Right lobe of liver (tissue), 6 donors: ENCODE results near the gene UBE3C. TPM values are rescaled to one million over a fixed set of nuclear protein-coding genes. Genes with fewer than 3 reads are reported as not detected.

Experiments
- ATAC-seq, 4 donors: fragments of 200-7000 bp; cut with Tn5 transposase; one replicate each; pipeline ENCODE4 v1.9.1; 2020; ENCODE audit warnings: mild to moderate bottlenecking in 4 of 4, moderate library complexity in 4 of 4
- DNase-seq, 3 donors: peaks; one replicate each; pipeline ENCODE4 v3.0.0-alpha.2; 2020
- H3K27ac ChIP-seq, 3 donors: fragments of 200-600 bp; one replicate each; pipeline ENCODE4 v1.8.0; 2022
- H3K27me3 ChIP-seq, 2 donors: fragments of 200-600 bp; one replicate each; pipeline ENCODE4 v1.8.0; 2022
- H3K36me3 ChIP-seq, 4 donors: fragments of 200-600 bp; sonication (generic) in 1 of 4; one replicate each; pipeline versions ENCODE4 v1.5.1 to v1.8.0; 2017 to 2022; ENCODE audit warnings: control low read depth in 1 of 4
- H3K4me1 ChIP-seq, 4 donors: fragments of 200-600 bp; sonication (generic) in 1 of 4; one replicate each; pipeline versions ENCODE4 v1.5.1 to v1.8.0; 2017 to 2022; ENCODE audit warnings: control low read depth in 1 of 4
- H3K4me3 ChIP-seq, 3 donors: fragments of 200-600 bp; one replicate each; pipeline ENCODE4 v1.8.0; 2022
- H3K9me3 ChIP-seq, 4 donors: fragments of 200-600 bp; sonication (generic) in 1 of 4; one replicate each; pipeline versions ENCODE4 v1.5.1 to v1.8.0; 2017 to 2022; ENCODE audit warnings: control low read depth in 1 of 4
- POLR2A ChIP-seq: fragments of 450-650 bp; IDR thresholded peaks from one replicate; pipeline ENCODE4 v1.6.1; 2017; ENCODE audit warnings: antibody characterized with exemption, mild to moderate bottlenecking
- WGBS: methylation state at CpG from one replicate; pipeline ENCODE4 v1.1.6; 2018; ENCODE audit warnings: low coverage, low lambda C conversion rate; ENCODE audit not compliant: insufficient coverage; ENCODE audit errors: missing lambda C conversion rate; 5-methylcytosine and 5-hydroxymethylcytosine counted together
- intact Hi-C, 2 donors: fragments of 100-400 bp; cut with DNase I; formaldehyde crosslinking; loops; one replicate each; pipeline versions ENCODE4 v1.11.2 to v1.14.1; 2022
- total RNA-seq, 6 experiments: library from RNA; depleted of rRNA in 2 of 6; stranded (reverse); fragments of >200 nt in 2 of 6; fragmentation: NEBNext Ultra II Directional in 3 of 6; extraction: Animal tissue kit (Norgen Biotek cat#: 25700) in 3 of 6; gene quantifications; one replicate each; pipeline versions ENCODE4 v1.1.0 to v1.2.4, GENCODE V29; 2016 to 2023
- TF ChIP-seq, protein P1 (sequence below), 4 donors: fragments of 200-600 bp in 3 of 4; fragments of 450-650 bp in 1 of 4; IDR thresholded peaks; one replicate each; pipeline versions ENCODE4 v1.5.1 to v1.8.0; 2016 to 2022; ENCODE audit warnings: antibody characterized with exemption in 4 of 4, mild to moderate bottlenecking in 2 of 4
- donor health status: DM: no; HTN: yes; CAD: no.
- donor health status: DM: no; HTN: no; CAD: no.
- donor health status: DM: no; HTN: no; CAD: no.
- donor health status: DM: no; HTN: yes; CAD: no.
- donor health status: DM: no; HTN: yes; CAD: no.

Gene UBE3C
- total RNA-seq, 6 experiments from 2014 or later = 28.3 to 48.1 (median 31.9) TPM

GRCh38 chr7:157297185-157297584, 158.5 kb downstream of the UBE3C start:
- no peak for DNase-seq
- no peak for ATAC-seq
- Histone ChIP-seq H3K4me3 (no peak overlapping the region), H3K27me3 (no peaks in the 10 kb centered on the region), H3K27ac (no peak overlapping the region), H3K4me1 (no peaks in the 10 kb centered on the region), H3K9me3 (no peaks in the 10 kb centered on the region), H3K36me3 (no peaks in the 10 kb centered on the region)
- TF ChIP-seq POLR2A = no peak
- TF ChIP-seq, protein P1, sequence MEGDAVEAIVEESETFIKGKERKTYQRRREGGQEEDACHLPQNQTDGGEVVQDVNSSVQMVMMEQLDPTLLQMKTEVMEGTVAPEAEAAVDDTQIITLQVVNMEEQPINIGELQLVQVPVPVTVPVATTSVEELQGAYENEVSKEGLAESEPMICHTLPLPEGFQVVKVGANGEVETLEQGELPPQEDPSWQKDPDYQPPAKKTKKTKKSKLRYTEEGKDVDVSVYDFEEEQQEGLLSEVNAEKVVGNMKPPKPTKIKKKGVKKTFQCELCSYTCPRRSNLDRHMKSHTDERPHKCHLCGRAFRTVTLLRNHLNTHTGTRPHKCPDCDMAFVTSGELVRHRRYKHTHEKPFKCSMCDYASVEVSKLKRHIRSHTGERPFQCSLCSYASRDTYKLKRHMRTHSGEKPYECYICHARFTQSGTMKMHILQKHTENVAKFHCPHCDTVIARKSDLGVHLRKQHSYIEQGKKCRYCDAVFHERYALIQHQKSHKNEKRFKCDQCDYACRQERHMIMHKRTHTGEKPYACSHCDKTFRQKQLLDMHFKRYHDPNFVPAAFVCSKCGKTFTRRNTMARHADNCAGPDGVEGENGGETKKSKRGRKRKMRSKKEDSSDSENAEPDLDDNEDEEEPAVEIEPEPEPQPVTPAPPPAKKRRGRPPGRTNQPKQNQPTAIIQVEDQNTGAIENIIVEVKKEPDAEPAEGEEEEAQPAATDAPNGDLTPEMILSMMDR (IDR thresholded peaks at IDR 0.05) = no peak
- intact Hi-C loops = no loop called here
- WGBS = 53% methylated on average over 13 of the region's 13 CpGs

GRCh38 chr7:157299317-157299612, 160.5 kb downstream of the UBE3C start:
- no peak overlapping the region for H3K4me3 ChIP-seq
- no peaks in the 10 kb centered on the region for H3K36me3 ChIP-seq
- no peak for DNase-seq
- 80% methylated on average over 3 of the region's 3 CpGs for WGBS
- no peaks in the 10 kb centered on the region for H3K4me1 ChIP-seq
- ATAC-seq = no peak
- intact Hi-C loops = no loop called here
- no peaks in the 10 kb centered on the region for H3K27me3 ChIP-seq
- no peak overlapping the region for H3K27ac ChIP-seq
- H3K9me3 ChIP-seq = no peaks in the 10 kb centered on the region
- TF ChIP-seq, protein P1 (IDR thresholded peaks at IDR 0.05) = no peak
- no peak for TF ChIP-seq POLR2A

DNA sequence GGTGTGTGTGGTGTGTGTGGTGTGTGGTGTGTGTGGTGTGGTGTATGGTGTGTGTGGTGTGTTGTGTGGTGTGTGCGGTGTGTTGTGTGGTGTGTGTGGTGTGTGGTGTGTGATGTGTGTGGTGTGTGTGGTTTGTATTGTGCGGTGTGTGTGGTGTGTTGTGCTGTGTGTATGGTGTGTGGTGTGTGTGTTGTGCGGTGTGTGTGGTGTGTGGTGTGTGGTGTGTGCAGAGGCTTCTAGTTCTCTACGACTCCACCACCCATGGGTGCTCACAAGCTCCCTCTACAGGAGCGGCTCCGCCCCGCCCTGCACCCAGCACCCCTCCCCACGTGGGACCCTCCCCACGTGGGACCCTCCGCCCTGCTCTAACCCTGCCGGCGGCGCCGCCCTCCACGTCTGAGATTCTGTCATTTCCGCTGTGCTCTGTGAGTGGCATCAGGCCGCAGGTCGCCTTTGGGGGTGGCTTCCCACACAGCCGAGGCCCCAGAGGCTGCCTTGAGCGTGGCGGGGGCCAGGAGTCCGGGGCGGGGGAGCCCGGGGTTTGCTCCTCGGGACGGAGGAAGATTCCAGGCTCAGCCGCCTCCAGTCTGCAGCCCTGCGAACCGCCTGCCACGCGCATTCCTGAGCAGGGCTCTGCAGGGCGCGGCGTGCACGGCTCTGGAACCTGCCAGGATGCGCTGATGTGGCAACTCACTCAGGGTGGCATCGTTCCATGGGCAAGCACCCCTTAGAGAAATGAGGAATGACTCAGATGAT, 161.1 kb downstream of the UBE3C start:
- DNase-seq (no peak), ATAC-seq (no peak)
- intact Hi-C loops = no loop called here

DNA sequence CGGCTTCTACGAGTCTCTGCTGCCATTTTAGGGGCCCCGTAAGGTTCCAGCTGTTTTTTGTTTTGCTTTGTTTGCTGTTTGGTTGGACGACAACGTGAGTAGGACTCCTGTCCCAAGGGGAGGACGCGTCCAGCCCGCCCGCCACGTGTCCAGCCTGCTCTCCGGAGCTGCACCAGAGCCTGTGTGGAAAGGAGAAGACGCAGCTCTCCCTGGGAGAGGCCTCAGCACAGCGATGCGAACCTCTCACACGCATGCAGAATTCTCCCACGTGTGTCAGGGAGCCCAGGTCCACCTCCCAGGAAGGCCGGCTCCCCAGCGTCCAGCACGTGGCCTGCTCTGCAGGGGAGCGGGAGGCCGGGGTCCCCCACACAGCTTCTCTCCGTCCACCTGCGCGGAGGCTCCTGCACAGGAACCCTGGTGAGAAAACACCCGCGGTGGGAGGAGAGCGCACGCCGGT, 161.7 kb downstream of the UBE3C start:
- intact Hi-C loops = no loop called here
- no peak overlapping the region for H3K27ac ChIP-seq
- 59% methylated on average over 4 of the region's 29 CpGs for WGBS
- ATAC-seq (no peak), DNase-seq (no peak)
- H3K27me3 ChIP-seq = no peaks in the 10 kb centered on the region
- no peak for TF ChIP-seq POLR2A
- TF ChIP-seq, protein P1 (IDR thresholded peaks at IDR 0.05) = no peak
- H3K4me3 ChIP-seq = no peak overlapping the region
- no peaks in the 10 kb centered on the region for H3K4me1 ChIP-seq
- no peaks in the 10 kb centered on the region for H3K9me3 ChIP-seq
- no peaks in the 10 kb centered on the region for H3K36me3 ChIP-seq

More for the DNA sequence above, 161.1 kb downstream of the UBE3C start:
- H3K4me1 ChIP-seq = no peaks in the 10 kb centered on the region
- WGBS = 64% methylated on average over 3 of the region's 37 CpGs
- H3K4me3 ChIP-seq = no peak overlapping the region
- no peaks in the 10 kb centered on the region for H3K27me3 ChIP-seq
- H3K27ac ChIP-seq = no peak overlapping the region
- no peaks in the 10 kb centered on the region for H3K9me3 ChIP-seq
- TF ChIP-seq, protein P1 (IDR thresholded peaks at IDR 0.05) = no peak
- no peak for TF ChIP-seq POLR2A
- H3K36me3 ChIP-seq = no peaks in the 10 kb centered on the region
